HG02763 (cell line): Measurements from ENCODE around the gene YAP1.
"Not testable (repeated sequence)": the region's sequence is repeated elsewhere in the genome, so short reads cannot be mapped to it uniquely, and the experiment has no call there.

Experiments used
- ATAC-seq: cut with Tn5 transposase; IDR thresholded peaks from one replicate; pipeline ENCODE4 v1.9.1; 2021; ENCODE audit warnings: mild to moderate bottlenecking, moderate library complexity; ENCODE audit not compliant: unreplicated experiment

The YAP1 gene

GRCh38 chr11:102196816-102197215 is 86.6 kb downstream of the YAP1 start:
- ATAC-seq: no peak

GRCh38 chr11:102197670-102198139 is 87.5 kb downstream of the YAP1 start:
- no peak for ATAC-seq

GRCh38 chr11:102199673-102200072 is 89.4 kb downstream of the YAP1 start:
- no peak for ATAC-seq

- ATAC-seq: not testable (repeated sequence)
Observed at GRCh38 chr11:102200325-102200724, 90.1 kb downstream of the YAP1 start.

- ATAC-seq: no peak
Observed at GRCh38 chr11:102201776-102202175, 91.5 kb downstream of the YAP1 start.

- ATAC-seq: no peak
Observed at GRCh38 chr11:102202972-102203371, 92.7 kb downstream of the YAP1 start.

- ATAC-seq: no peak
Observed at GRCh38 chr11:102204174-102204573, 93.9 kb downstream of the YAP1 start.

- no peak for ATAC-seq
Observed at GRCh38 chr11:102205805-102206204, 95.6 kb downstream of the YAP1 start.

- no peak for ATAC-seq
Observed at GRCh38 chr11:102208835-102209234, 98.6 kb downstream of the YAP1 start.

GRCh38 chr11:102214623-102215022 is 104.4 kb downstream of the YAP1 start:
- no peak for ATAC-seq

- ATAC-seq: no peak
Observed at GRCh38 chr11:102216433-102217075, 106.3 kb downstream of the YAP1 start.

GRCh38 chr11:102220728-102221467 is 110.7 kb downstream of the YAP1 start:
- no peak for ATAC-seq

- ATAC-seq: no peak
Observed at GRCh38 chr11:102223859-102224258, 113.6 kb downstream of the YAP1 start.

- ATAC-seq: no peak
Observed at GRCh38 chr11:102225689-102226568, 115.7 kb downstream of the YAP1 start.

- ATAC-seq: no peak
Observed at GRCh38 chr11:102226702-102227490, 116.6 kb downstream of the YAP1 start.

- no peak for ATAC-seq
Observed at GRCh38 chr11:102229510-102230123, 119.4 kb downstream of the YAP1 start.

- no peak for ATAC-seq
Observed at GRCh38 chr11:102230186-102230585, 119.9 kb downstream of the YAP1 start.

- no peak for ATAC-seq
Observed at GRCh38 chr11:102230911-102231310, 120.7 kb downstream of the YAP1 start.

GRCh38 chr11:102234779-102235439 is 124.7 kb downstream of the YAP1 start:
- no peak for ATAC-seq
